NCI-H526 (cell line): ENCODE results near the gene CMC2.

Experiments used
- DNase-seq, 2 experiments: peaks; one replicate each; lab custom pipeline; 2025; lab: John Stamatoyannopoulos, UW

Gene CMC2

DNA sequence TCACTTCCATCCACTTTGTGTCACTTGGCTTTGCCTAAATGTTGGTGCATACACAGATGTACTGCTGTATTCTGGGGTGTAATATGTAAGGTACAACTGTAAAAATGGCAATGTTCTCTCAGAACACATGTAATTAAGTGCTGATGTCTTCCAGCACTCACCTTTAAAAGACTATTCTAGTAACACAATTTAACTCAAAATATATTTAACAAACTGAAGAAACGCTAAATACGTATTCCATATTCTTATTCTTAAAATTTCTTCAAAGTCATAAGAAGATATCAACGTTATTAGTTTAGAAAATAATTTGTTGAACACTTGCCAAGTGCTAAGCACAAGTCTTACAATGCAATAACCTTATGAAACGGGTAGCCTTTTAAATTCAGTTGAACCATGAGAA lies 3.6 kb downstream of the CMC2 start:
- no peak for DNase-seq

- DNase-seq = peak; percentile 5 to 9
These were observed 5.4 kb downstream of the CMC2 start for GRCh38 chr16:81001330-81001729.

- no peak for DNase-seq
These were observed 5.8 kb downstream of the CMC2 start for GRCh38 chr16:81000873-81001272.

DNA sequence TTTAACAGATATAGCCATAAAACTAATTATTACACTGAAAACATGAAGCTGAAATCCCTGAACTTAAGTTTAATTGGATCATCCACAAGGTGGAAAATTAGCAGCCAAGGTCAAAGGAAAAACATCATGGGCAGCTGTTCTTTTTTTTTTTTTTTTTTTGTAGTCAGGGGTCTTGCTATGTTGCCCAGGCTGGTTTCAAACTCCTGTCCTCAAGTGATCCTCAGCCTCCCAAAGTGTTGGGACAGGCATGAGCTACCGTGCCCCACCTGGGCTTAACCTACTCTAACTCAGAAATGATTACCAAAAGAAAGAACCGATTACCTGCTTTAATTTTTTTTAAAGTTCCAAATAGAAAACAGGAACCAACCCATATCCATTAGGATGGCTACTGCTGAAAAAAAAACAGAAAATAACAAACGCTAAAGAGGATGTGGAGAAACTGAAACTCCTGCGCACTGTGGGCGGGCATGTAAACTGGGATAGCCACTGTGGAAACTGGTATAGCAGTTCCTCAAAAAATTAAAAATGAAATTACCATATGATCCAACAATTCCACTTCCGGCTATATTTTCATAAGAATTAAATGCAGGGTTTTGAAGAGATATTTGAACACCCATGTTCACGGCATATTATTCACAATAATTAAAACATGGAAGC lies 8.6 kb downstream of the CMC2 start:
- DNase-seq = no peak

GRCh38 chr16:80997139-80997798 lies 9.4 kb downstream of the CMC2 start:
- DNase-seq = peak in 1 of 2 experiments; percentile 31

DNA sequence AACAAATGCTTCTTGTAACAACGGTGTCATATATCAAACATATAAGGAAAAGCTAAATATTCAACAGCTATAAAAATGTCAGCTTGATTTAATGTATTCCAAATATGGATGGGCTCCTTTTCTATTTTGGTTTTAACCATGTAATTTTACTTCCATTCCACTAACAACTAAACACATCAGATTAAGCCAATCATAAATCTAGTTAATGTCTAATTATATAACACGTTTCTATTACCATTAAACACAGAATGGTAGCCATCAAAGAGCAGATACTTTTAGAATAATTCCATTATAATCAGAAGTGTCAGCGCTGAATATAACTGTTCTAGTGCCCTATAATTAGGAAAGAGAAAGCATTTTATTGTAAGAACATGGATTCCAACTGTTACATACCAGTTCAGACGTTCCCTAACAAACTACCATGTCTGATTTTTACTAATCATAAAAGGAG lies 10.0 kb downstream of the CMC2 start:
- DNase-seq = peak; percentile 38

DNA sequence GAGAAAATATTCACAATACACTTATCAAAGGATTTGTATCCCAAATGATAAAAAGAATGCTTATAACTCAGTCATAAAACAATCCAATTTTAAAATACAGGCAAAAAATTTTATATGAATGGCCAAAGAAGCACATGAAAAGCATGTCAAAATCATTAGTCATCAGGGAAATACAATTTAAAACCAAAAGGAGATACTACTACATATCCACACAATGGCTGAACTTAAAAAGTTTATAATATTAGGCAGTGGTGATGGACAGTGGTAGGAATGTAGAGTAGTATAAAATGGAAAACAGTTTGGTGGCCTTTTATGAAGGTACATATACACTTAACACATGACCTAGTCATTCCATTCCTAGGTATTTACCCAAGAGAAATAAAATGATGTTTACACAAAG lies 12.2 kb downstream of the CMC2 start:
- no peak for DNase-seq

- no peak for DNase-seq
These were observed 12.9 kb downstream of the CMC2 start for GRCh38 chr16:80993834-80994233.

DNA sequence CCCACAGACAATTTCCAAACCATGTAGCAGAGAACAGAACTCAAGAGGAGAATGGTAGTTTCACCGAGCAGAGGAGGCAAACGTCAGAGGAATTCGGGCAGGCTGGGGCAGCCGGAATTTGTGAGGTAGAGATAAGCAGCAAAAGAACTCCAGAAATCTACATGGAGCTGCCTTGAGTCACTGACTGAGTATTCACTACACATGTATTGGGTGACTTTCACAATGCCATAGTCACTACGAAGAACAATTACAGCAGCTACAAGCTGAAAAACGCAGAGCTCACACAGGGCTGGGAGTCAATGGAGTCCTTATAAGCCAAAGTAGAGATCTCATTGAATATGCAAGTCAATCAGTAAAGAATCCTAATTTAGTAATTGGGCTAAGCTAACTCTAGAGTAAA lies 13.4 kb downstream of the CMC2 start:
- DNase-seq = no peak

DNA sequence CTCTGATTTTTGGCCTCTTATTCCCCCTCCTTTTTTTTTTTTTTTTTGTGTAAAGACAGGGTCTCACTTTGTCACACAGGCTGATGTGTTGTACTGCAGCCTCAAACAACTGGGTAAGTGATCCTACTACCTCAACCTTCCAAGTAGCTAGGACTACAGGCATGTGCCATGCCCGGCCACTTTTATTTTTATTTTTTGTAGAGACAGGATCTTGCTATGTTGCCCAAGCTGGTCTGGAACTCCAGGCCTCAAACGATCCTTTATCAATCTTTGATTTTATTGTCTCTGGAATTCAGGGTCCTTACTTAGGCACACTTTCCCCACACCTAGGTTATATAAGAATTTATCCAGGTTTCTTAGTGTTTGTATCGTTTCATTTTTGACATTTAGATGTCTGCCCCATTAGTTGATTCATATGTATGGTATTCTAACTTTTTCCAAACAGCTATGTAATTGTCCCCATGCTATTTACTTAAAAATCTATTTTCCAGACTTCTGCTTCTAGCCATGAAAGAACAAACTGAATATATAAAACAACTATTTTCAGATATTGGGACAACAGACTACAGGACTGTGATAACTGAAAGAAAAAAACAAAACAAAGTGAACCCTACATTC lies 13.9 kb downstream of the CMC2 start:
- no peak for DNase-seq

DNA sequence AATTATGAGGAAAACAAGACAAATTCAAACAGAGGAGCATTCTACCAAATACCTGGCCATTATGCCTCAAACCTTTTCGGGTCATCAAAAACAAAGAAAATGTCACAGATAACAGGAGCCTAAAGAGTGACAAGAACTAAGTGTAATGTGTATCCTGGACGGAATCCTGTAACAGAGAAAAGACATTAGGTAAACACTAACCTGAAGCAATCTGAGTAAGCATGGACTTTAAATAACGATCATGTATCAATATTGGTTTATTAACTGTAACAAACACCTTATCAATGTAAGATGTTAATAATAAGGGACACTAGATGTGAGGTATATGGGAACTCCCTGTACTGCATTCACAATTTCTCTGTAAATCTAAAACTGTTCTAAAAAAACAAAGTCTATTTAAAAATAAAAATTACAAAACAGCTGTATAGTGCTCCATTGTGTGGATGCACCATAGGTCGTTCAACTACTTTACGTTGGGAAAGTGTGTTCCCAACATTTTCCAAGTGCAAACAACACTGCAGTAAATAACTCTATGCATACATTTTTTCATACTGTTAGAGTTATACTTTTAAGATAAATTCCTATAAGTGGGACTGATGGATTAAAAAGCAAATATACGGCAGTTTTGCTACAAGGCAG lies 14.8 kb downstream of the CMC2 start:
- no peak for DNase-seq

GRCh38 chr16:80990978-80991377 lies 15.7 kb downstream of the CMC2 start:
- DNase-seq = no peak

- no peak for DNase-seq
These were observed 16.1 kb downstream of the CMC2 start for GRCh38 chr16:80990577-80990976.

- DNase-seq = no peak
These were observed 16.9 kb downstream of the CMC2 start for GRCh38 chr16:80989801-80990200.

- DNase-seq = no peak
These were observed 17.9 kb downstream of the CMC2 start for GRCh38 chr16:80988756-80989155.

GRCh38 chr16:80986557-80986956 lies 20.1 kb downstream of the CMC2 start:
- DNase-seq = no peak

- no peak for DNase-seq
These were observed 21.1 kb downstream of the CMC2 start for GRCh38 chr16:80985611-80986010.

DNA sequence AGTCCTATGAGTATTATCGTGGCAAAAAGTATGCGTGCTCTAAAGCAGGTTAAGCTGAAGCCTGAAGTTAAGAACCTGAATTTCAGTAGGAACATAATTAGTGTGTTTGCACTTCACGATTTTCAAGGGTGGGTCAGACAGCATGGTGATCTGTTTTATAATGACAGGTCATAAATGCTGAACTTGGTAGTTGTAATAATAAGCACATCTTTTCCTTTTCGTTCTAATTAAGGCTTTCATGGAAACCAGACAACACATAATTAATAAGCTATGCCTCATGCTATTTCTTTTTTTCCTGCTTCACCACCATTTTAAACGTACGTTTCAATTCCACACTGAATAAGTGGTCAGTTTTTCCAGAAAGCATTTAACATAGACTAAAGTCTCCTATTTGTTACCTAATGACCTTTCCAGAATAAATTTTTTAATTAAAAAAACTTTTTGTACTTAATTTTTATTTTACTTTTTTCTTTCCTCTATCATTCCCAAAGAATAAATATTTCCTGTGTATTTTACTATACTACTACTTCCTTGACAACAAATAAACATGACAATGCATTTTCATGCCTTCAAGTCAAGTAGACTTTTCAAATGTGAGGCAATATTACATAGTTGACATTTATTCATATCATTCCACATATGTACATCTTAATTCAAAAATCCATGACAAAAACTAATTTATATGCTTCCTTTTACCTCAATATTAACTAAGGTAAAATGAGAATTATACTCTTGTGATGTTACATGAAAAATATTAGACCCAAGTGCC lies 22.4 kb downstream of the CMC2 start:
- DNase-seq = no peak

- no peak for DNase-seq
These were observed 24.0 kb downstream of the CMC2 start for GRCh38 chr16:80982646-80983045.

GRCh38 chr16:80981103-80981502 lies 25.6 kb downstream of the CMC2 start:
- no peak for DNase-seq

- DNase-seq = no peak
These were observed 29.7 kb downstream of the CMC2 start for GRCh38 chr16:80976946-80977345.
